Fibroblast of lung (primary cell): Measurements from ENCODE around the gene ARHGAP12. TPM values are rescaled to one million over a fixed set of nuclear protein-coding genes. Genes with fewer than 3 reads are reported as not detected.

Experiments
- DNase-seq, 2 donors: peaks; one replicate each; pipeline versions ENCODE4 v3.0.0 to v3.0.0-alpha.2; 2010; ENCODE audit warnings: low read depth in 2 of 2
- H2AFZ ChIP-seq: 2 replicates; pipeline ENCODE4 v1.5.1; 2012; ENCODE audit warnings: low read length, control low read depth, inconsistent platforms
- H3K27ac ChIP-seq: 2 replicates; pipeline ENCODE4 v1.5.1; 2011; ENCODE audit warnings: low read length, control low read depth; ENCODE audit not compliant: insufficient read depth
- H3K27me3 ChIP-seq: 2 replicates; pipeline ENCODE4 v1.5.1; 2011; ENCODE audit warnings: mild to moderate bottlenecking, low read length; ENCODE audit not compliant: control insufficient read depth, insufficient read depth
- H3K36me3 ChIP-seq: 2 replicates; pipeline ENCODE4 v1.5.1; 2011; ENCODE audit warnings: low read length; ENCODE audit not compliant: control insufficient read depth, insufficient read depth
- H3K4me1 ChIP-seq: 2 replicates; pipeline ENCODE4 v1.5.1; 2011; ENCODE audit warnings: low read length; ENCODE audit not compliant: control insufficient read depth, insufficient read depth; ENCODE audit errors: extremely low read depth
- H3K4me2 ChIP-seq: 2 replicates; pipeline ENCODE4 v1.5.1; 2011; ENCODE audit warnings: low read length, control low read depth; ENCODE audit not compliant: insufficient read depth; ENCODE audit errors: extremely low read depth
- H3K4me3 ChIP-seq, 4 experiments: fragments of 200-600 bp in 1 of 4; sonication (generic) in 1 of 4; replicated peaks in 1 of 4; 2 replicates each; pipeline ENCODE4 v1.5.1; 2011 to 2016; ENCODE audit warnings: low read length in 4 of 4, low read depth in 3 of 4, mild to moderate bottlenecking in 3 of 4, control low read depth in 2 of 4, inconsistent platforms in 1 of 4, mixed read lengths in 1 of 4; ENCODE audit not compliant: insufficient read depth in 1 of 4; ENCODE audit errors: control extremely low read depth in 1 of 4
- H3K79me2 ChIP-seq: 2 replicates; pipeline ENCODE4 v1.5.1; 2012; ENCODE audit warnings: mild to moderate bottlenecking, low read length, inconsistent platforms; ENCODE audit not compliant: control insufficient read depth, insufficient read depth
- H3K9ac ChIP-seq: 2 replicates; pipeline ENCODE4 v1.5.1; 2011; ENCODE audit warnings: mild to moderate bottlenecking, low read length, control low read depth; ENCODE audit not compliant: insufficient read depth
- H3K9me3 ChIP-seq: 2 replicates; pipeline ENCODE4 v1.5.1; 2012; ENCODE audit warnings: low read depth, low read length; ENCODE audit not compliant: control insufficient read depth, insufficient read depth
- H4K20me1 ChIP-seq: 2 replicates; pipeline ENCODE4 v1.5.1; 2011; ENCODE audit warnings: low read length; ENCODE audit not compliant: control insufficient read depth, insufficient read depth; ENCODE audit errors: extremely low read depth
- CTCF ChIP-seq, 2 donors: IDR thresholded peaks in 1 of 2; conservative IDR thresholded peaks in 1 of 2; 1 replicate in 1 of 2; 2 replicates in 1 of 2; pipeline ENCODE4 v1.5.1; 2011 to 2012; ENCODE audit warnings: low read length in 2 of 2, control low read depth in 1 of 2, inconsistent platforms in 1 of 2, low read depth in 1 of 2, mild to moderate bottlenecking in 1 of 2
- EZH2 ChIP-seq: IDR thresholded peaks from 2 replicates; pipeline ENCODE4 v1.5.1; 2012; ENCODE audit warnings: low read length, control low read depth, mild to moderate bottlenecking; ENCODE audit errors: missing control alignments
- polyA plus RNA-seq, 2 donors: library from polyadenylated mRNA; depleted of rRNA in 1 of 2; stranded (reverse) in 1 of 2; unstranded in 1 of 2; fragments of >200 nt; gene quantifications; 2 replicates each; pipeline ENCODE4 v1.2.1, GENCODE V29; 2011 to 2012; ENCODE audit warnings: missing spikeins in 1 of 2
- total RNA-seq: library from RNA; depleted of rRNA; stranded (reverse); fragments of >200 nt; gene quantifications from 2 replicates; pipeline ENCODE4 v1.2.1, GENCODE V29; 2014

Gene ARHGAP12
- total and polyA plus RNA-seq, 2 donors (not counting 1 experiment from before 2014, with no cell fraction given) = 24.0 to 63.1 TPM

GRCh38 chr10:31921031-31921430 is 7.6 kb downstream of the ARHGAP12 start:
- TF ChIP-seq CTCF (conservative IDR thresholded peaks at IDR 0.05 in 1 of 2, IDR thresholded peaks at IDR 0.05 in 1 of 2; ENCODE audit: low read depth in 1 of 2, low read length in 2 of 2) (no peak), EZH2 (no peak)
- Histone ChIP-seq H3K36me3 (no peaks in the 10 kb centered on the region), H3K9me3 (no peaks in the 10 kb centered on the region), H3K4me3 (no peak overlapping the region), H2AFZ (no peak overlapping the region), H3K79me2 (peaks cover 77% of the 10 kb centered on the region), H3K9ac (no peak overlapping the region), H3K27me3 (no peaks in the 10 kb centered on the region), H3K27ac (no peak overlapping the region), H3K4me2 (no peak overlapping the region), H3K4me1 (no peaks in the 10 kb centered on the region), H4K20me1 (peaks cover 2% of the 10 kb centered on the region)
- DNase-seq = no peak

- Histone ChIP-seq H4K20me1 (peaks cover 2% of the 10 kb centered on the region), H3K27ac (no peak overlapping the region), H3K36me3 (no peaks in the 10 kb centered on the region), H3K9me3 (no peaks in the 10 kb centered on the region), H3K4me1 (no peaks in the 10 kb centered on the region), H3K79me2 (peaks cover 73% of the 10 kb centered on the region), H3K4me2 (no peak overlapping the region), H3K4me3 (no peak overlapping the region), H3K27me3 (no peaks in the 10 kb centered on the region), H3K9ac (no peak overlapping the region), H2AFZ (no peak overlapping the region)
- no peak for DNase-seq
- TF ChIP-seq CTCF (conservative IDR thresholded peaks at IDR 0.05 in 1 of 2, IDR thresholded peaks at IDR 0.05 in 1 of 2; ENCODE audit: low read depth in 1 of 2, low read length in 2 of 2) (no peak), EZH2 (no peak)
These were observed 8.1 kb downstream of the ARHGAP12 start for GRCh38 chr10:31920538-31920937.

- H3K27me3 ChIP-seq = no peaks in the 10 kb centered on the region
- no peak overlapping the region for H3K9ac ChIP-seq
- peaks cover 2% of the 10 kb centered on the region for H4K20me1 ChIP-seq
- TF ChIP-seq CTCF (conservative IDR thresholded peaks at IDR 0.05 in 1 of 2, IDR thresholded peaks at IDR 0.05 in 1 of 2; ENCODE audit: low read depth in 1 of 2, low read length in 2 of 2) (no peak), EZH2 (no peak)
- no peak for DNase-seq
- H2AFZ ChIP-seq = no peak overlapping the region
- no peak overlapping the region for H3K4me2 ChIP-seq
- H3K9me3 ChIP-seq = no peaks in the 10 kb centered on the region
- no peak overlapping the region for H3K4me3 ChIP-seq
- H3K27ac ChIP-seq = no peak overlapping the region
- H3K4me1 ChIP-seq = no peaks in the 10 kb centered on the region
- peaks cover 67% of the 10 kb centered on the region for H3K79me2 ChIP-seq
- H3K36me3 ChIP-seq = no peaks in the 10 kb centered on the region
These were observed 9.8 kb downstream of the ARHGAP12 start for GRCh38 chr10:31918671-31919409.
